Measurements from ENCODE around the gene ARV1.

Gene ARV1

DNA sequence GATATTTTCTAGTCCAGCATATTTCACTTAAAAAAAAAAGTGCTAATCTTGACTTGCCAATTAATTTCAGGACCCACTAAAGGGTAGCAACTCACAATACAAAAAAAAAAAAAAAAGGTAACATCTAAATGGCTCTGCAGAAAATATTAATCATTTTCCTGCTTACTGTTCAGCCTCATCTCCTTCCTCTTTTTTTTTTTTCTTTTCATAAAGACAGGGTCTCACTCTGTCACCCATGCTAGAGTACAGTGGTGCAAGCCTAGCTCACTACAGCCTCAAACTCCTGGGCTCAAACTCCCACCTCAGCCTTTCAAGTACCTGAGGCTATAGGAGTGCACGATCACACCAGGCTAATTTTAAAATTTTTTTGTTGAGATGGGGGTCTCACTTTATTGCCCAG, 30.6 kb upstream of the ARV1 start:
- H3K4me2 ChIP-seq (ENCODE audit: low read length): no peak overlapping the region
- H3K27me3 ChIP-seq (ENCODE audit: control insufficient read depth, insufficient read depth, low read length): no peaks in the 10 kb centered on the region
- TF ChIP-seq, protein P1, sequence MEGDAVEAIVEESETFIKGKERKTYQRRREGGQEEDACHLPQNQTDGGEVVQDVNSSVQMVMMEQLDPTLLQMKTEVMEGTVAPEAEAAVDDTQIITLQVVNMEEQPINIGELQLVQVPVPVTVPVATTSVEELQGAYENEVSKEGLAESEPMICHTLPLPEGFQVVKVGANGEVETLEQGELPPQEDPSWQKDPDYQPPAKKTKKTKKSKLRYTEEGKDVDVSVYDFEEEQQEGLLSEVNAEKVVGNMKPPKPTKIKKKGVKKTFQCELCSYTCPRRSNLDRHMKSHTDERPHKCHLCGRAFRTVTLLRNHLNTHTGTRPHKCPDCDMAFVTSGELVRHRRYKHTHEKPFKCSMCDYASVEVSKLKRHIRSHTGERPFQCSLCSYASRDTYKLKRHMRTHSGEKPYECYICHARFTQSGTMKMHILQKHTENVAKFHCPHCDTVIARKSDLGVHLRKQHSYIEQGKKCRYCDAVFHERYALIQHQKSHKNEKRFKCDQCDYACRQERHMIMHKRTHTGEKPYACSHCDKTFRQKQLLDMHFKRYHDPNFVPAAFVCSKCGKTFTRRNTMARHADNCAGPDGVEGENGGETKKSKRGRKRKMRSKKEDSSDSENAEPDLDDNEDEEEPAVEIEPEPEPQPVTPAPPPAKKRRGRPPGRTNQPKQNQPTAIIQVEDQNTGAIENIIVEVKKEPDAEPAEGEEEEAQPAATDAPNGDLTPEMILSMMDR (IDR thresholded peaks at IDR 0.05): no peak
- H3K27ac ChIP-seq: no peak overlapping the region
- no peak overlapping the region for H2AFZ ChIP-seq
- no peaks in the 10 kb centered on the region for H3K79me2 ChIP-seq
- no peak overlapping the region for H3K4me3 ChIP-seq (ENCODE audit: low read depth, low read length)
- no peak overlapping the region for H3K9ac ChIP-seq
- H3K4me1 ChIP-seq: no peaks in the 10 kb centered on the region
- H3K36me3 ChIP-seq (ENCODE audit: control insufficient read depth, insufficient read depth, low read length): no peaks in the 10 kb centered on the region
- no peaks in the 10 kb centered on the region for H3K9me3 ChIP-seq (ENCODE audit: control insufficient read depth, low read length)

DNA sequence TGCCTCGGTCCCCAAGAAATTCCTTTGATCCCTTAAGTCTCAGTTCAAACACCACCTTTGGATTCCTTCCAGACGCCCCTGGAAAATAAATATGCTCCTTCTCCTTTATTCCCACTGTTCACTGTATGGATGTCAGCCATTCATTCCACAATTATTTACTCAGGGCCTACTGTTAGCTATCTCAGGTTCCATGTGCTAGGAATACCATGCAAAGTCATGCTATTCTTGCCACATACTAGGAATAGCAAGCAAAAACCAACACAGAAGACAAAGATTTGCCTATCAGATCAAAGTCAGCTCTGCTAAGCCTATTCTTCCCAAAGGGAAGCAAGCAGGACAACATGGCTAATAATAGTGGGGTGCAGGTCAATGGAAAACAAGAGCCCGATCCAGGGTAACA, 30.0 kb upstream of the ARV1 start:
- Histone ChIP-seq H3K36me3 (ENCODE audit: control insufficient read depth, insufficient read depth, low read length) (no peaks in the 10 kb centered on the region), H3K4me1 (no peaks in the 10 kb centered on the region), H3K27ac (no peak overlapping the region), H3K9ac (no peak overlapping the region), H3K27me3 (ENCODE audit: control insufficient read depth, insufficient read depth, low read length) (no peaks in the 10 kb centered on the region), H2AFZ (no peak overlapping the region), H3K4me2 (ENCODE audit: low read length) (no peak overlapping the region), H3K9me3 (ENCODE audit: control insufficient read depth, low read length) (no peaks in the 10 kb centered on the region), H3K79me2 (no peaks in the 10 kb centered on the region), H3K4me3 (ENCODE audit: low read depth, low read length) (no peak overlapping the region)
- TF ChIP-seq, protein P1 (IDR thresholded peaks at IDR 0.05): no peak

DNA sequence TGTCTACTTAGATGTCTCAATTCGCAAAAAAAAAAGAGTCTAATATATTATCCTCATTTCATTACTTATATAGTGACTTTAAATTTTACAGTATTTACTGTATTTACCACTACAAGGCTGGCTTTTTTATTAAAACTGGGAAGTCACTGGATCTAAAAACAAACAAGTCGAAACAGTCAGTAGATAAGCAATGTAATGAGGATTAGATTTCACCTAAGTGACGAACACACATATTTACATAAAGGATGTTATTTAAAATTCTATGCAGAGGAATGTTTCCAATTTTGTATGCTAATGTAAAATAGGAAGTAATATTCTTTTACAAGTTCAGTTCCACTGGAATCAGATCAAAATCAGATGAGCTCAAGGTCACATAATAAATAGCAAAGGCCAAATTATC, 28.5 kb upstream of the ARV1 start:
- no peak overlapping the region for H3K4me2 ChIP-seq (ENCODE audit: low read length)
- TF ChIP-seq, protein P1 (IDR thresholded peaks at IDR 0.05): no peak
- H3K36me3 ChIP-seq (ENCODE audit: control insufficient read depth, insufficient read depth, low read length): no peaks in the 10 kb centered on the region
- H3K27me3 ChIP-seq (ENCODE audit: control insufficient read depth, insufficient read depth, low read length): no peaks in the 10 kb centered on the region
- no peak overlapping the region for H3K4me3 ChIP-seq (ENCODE audit: low read depth, low read length)
- no peak overlapping the region for H3K9ac ChIP-seq
- no peak overlapping the region for H3K27ac ChIP-seq
- no peaks in the 10 kb centered on the region for H3K79me2 ChIP-seq
- no peaks in the 10 kb centered on the region for H3K9me3 ChIP-seq (ENCODE audit: control insufficient read depth, low read length)
- no peak overlapping the region for H2AFZ ChIP-seq
- H3K4me1 ChIP-seq: no peaks in the 10 kb centered on the region

DNA sequence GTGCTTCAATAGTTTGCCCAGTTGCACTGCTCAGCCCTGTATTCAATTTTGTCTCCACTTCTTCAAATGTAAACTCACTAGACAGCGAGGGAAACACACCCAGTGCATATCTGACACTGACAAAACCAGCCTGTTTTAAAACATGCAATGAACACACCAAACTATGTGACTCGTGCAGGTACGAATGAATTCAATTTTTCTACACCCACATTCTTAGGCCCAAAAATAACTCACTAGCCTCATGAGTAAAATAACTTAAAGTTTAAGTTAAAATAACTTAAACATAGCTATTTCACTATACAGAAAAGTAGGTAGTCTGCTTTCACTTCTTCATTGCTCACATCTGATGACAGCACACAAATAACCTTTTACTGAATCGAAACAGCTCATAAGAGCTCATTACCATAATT, 21.3 kb upstream of the ARV1 start:
- Histone ChIP-seq H3K79me2 (no peaks in the 10 kb centered on the region), H3K9me3 (ENCODE audit: control insufficient read depth, low read length) (no peaks in the 10 kb centered on the region), H2AFZ (no peak overlapping the region), H3K27ac (no peak overlapping the region), H3K9ac (no peak overlapping the region), H3K4me3 (ENCODE audit: low read depth, low read length) (no peak overlapping the region), H3K4me1 (no peaks in the 10 kb centered on the region), H3K4me2 (ENCODE audit: low read length) (no peak overlapping the region), H3K27me3 (ENCODE audit: control insufficient read depth, insufficient read depth, low read length) (no peaks in the 10 kb centered on the region), H3K36me3 (ENCODE audit: control insufficient read depth, insufficient read depth, low read length) (no peaks in the 10 kb centered on the region)
- TF ChIP-seq, protein P1 (IDR thresholded peaks at IDR 0.05): no peak

DNA sequence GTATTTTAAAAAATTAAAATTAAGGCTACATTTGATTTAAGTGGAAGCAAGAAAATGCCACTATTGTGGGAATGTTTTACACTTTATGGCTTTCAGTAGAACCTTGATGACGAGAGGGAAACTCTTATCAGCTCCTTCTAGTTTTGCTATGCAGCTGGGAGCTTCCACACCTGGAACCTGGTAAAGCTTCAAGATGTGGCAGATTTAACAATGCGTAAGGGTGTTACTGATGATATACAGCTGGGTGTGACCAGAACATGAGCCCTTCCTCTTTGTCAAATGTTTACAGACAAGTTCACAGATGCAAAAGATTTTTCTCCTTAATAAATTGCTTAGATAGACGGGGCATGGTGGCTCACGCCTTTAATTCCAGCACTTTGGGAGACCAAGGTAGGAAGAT, 20.5 kb upstream of the ARV1 start:
- H3K4me2 ChIP-seq (ENCODE audit: low read length): no peak overlapping the region
- no peaks in the 10 kb centered on the region for H3K4me1 ChIP-seq
- H3K27ac ChIP-seq: no peak overlapping the region
- H3K9me3 ChIP-seq (ENCODE audit: control insufficient read depth, low read length): no peaks in the 10 kb centered on the region
- TF ChIP-seq, protein P1 (IDR thresholded peaks at IDR 0.05): no peak
- H3K79me2 ChIP-seq: no peaks in the 10 kb centered on the region
- H3K4me3 ChIP-seq (ENCODE audit: low read depth, low read length): no peak overlapping the region
- no peaks in the 10 kb centered on the region for H3K27me3 ChIP-seq (ENCODE audit: control insufficient read depth, insufficient read depth, low read length)
- H2AFZ ChIP-seq: no peak overlapping the region
- no peak overlapping the region for H3K9ac ChIP-seq
- H3K36me3 ChIP-seq (ENCODE audit: control insufficient read depth, insufficient read depth, low read length): no peaks in the 10 kb centered on the region

Data from parathyroid adenoma (tissue), 2 donors.